ENCODE results near the gene TNS3. TPM values are rescaled to one million over a fixed set of nuclear protein-coding genes. Genes with fewer than 3 reads are reported as not detected.

TNS3 gene
- total and polyA plus RNA-seq, 2 donors (not counting 1 experiment from before 2014, with no cell fraction given) = 11.4 to 77.5 TPM

GRCh38 chr7:47578579-47579270 is 3.2 kb downstream of the TNS3 start:
- Histone ChIP-seq H3K4me1 (ENCODE audit: control insufficient read depth in 2 of 2, insufficient read depth in 2 of 2, low read length in 2 of 2) (peaks cover 69 to 83% of the 10 kb centered on the region in 2 donors), H2AFZ (ENCODE audit: insufficient read depth, low read depth, low read length, poor library complexity, severe bottlenecking) (peak overlapping the region; percentile 59), H3K27me3 (replicated peaks in 1 of 4; ENCODE audit: control extremely low read depth in 1 of 4, control insufficient read depth in 3 of 4, insufficient read depth in 4 of 4, low read length in 3 of 4) (peaks cover 0 to 8% (median 0%) of the 10 kb centered on the region in 4 experiments), H3K9ac (ENCODE audit: low read length) (no peak overlapping the region), H3K36me3 (replicated peaks in 1 of 2; ENCODE audit: control extremely low read depth in 1 of 2, control insufficient read depth in 1 of 2, extremely low read depth in 1 of 2, insufficient read depth in 2 of 2, low read length in 1 of 2) (no peaks in the 10 kb centered on the region), H3K79me2 (ENCODE audit: control insufficient read depth, insufficient read depth, low read length) (peaks cover 29% of the 10 kb centered on the region), H4K20me1 (ENCODE audit: control insufficient read depth, insufficient read depth, low read length, poor library complexity, severe bottlenecking) (no peaks in the 10 kb centered on the region), H3K9me3 (ENCODE audit: control extremely low read depth in 1 of 3, control insufficient read depth in 2 of 3, insufficient read depth in 1 of 3, low read length in 2 of 3) (peaks cover 0 to 3% (median 0%) of the 10 kb centered on the region in 3 donors), H3K27ac (ENCODE audit: low read length in 2 of 2) (peak overlapping the region; percentile 2 to 51), H3K4me3 (ENCODE audit: control extremely low read depth in 1 of 5, extremely low read depth in 1 of 5, insufficient read depth in 1 of 5, low read depth in 2 of 5, low read length in 4 of 5) (no peak overlapping the region), H3K4me2 (replicated peaks; ENCODE audit: low read depth, low read length, poor library complexity, severe bottlenecking) (peak overlapping the region; percentile 52)
- H3K27ac Mint-ChIP-seq = peak overlapping the region; percentile 89
- peak overlapping the region; percentile 81 for H3K4me3 Mint-ChIP-seq
- H3K9me3 Mint-ChIP-seq (ENCODE audit: insufficient read depth) = no peaks in the 10 kb centered on the region
- peaks cover 80% of the 10 kb centered on the region for H3K4me1 Mint-ChIP-seq
- DNase-seq = peak; percentile 44
- no peaks in the 10 kb centered on the region for H3K27me3 Mint-ChIP-seq
- 28% methylated on average over 15 of the region's 18 CpGs for WGBS (ENCODE audit: insufficient coverage)
- no peak for TF ChIP-seq EZH2 (IDR thresholded peaks at IDR 0.05; ENCODE audit: borderline replicate concordance, insufficient read depth, low read depth, low read length, poor library complexity, severe bottlenecking)
- no peak for TF ChIP-seq CTCF (IDR thresholded peaks at IDR 0.05)
- ATAC-seq (ENCODE audit: low read depth) = no peak
- CTCF ChIA-PET = interaction anchor here (0.7 to 1.1 kb wide), 2 partner anchors 103 to 241 kb away, joined by 4 read pairs; no protein-coding TSS in a partner anchor
- intact Hi-C loops (cut with micrococcal nuclease) = no loop called here
- POLR2A ChIA-PET = interaction anchor here (0.6 to 0.7 kb wide), 3 partner anchors 11 to 47 kb away, joined by 4 to 7 read pairs (median 5); no protein-coding TSS in a partner anchor

Data from B cell (primary cell).